Endometrial microvascular endothelial cells (primary cell): ENCODE measurements around the gene SPATS1. TPM values are rescaled to one million over a fixed set of nuclear protein-coding genes. Genes with fewer than 3 reads are reported as not detected.
"Not testable (repeated sequence)": the region's sequence is repeated elsewhere in the genome, so short reads cannot be mapped to it uniquely, and the experiment has no call there.

ENCODE experiments used
- in situ Hi-C: cut with HindIII; loops from 2 replicates; pipeline ENCODE4 v1.10.0; 2017; ENCODE audit warnings: low sequenced_read_pairs, low pct_unique_long_range_greater_than_20kb; ENCODE audit errors: inconsistent ontology term
- total RNA-seq: library from RNA; depleted of rRNA; stranded (reverse); fragments of >200 nt; gene quantifications from one replicate; pipeline ENCODE4 v1.2.3, GENCODE V29; 2015; ENCODE audit errors: inconsistent ontology term

SPATS1 gene
- total RNA-seq, 1 donor from 2014 or later = not detected

DNA sequence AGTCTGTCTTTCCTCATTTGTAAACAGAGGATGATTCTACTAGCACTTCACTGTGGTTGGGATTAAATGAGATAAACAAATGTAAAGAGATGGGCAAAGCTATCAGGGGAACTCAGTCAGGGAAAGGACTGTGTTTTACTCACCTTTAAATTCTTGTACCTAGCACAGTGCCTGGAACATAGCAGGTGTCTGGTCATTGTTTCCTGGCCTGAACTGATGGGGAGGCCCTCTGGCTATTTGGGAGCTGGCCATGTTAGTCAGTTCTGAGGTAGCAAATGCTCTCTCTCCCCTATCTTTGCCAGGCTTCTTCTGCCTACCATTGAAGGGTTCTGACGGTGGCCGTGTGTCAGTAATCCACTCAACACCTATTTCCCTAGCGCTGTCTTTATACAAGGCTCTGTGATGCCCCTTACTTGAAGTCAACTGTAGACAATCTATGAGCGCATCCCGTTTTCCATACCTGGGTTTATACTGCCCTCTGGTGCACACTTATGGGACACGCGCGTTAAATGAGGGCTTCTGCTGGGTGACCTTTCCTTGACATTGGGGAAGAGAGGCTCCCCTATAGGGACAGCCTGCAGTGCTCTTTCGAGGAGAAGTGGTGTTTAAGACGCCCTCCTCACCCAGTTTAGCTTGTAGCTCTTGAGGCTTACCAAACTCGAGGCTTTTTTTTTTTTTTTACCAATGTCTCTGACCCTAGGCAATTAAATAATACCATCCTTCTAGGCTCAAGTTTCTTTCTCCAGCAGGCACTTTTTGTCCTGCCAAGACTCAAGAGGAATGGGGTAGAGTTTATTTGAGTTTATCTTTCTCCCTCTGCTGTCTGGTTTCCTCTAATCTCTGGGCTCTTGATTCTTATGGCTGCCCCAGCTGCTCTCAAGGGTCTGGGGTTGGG, 4.0 kb upstream of the SPATS1 start:
- in situ Hi-C loops = no loop called here

DNA sequence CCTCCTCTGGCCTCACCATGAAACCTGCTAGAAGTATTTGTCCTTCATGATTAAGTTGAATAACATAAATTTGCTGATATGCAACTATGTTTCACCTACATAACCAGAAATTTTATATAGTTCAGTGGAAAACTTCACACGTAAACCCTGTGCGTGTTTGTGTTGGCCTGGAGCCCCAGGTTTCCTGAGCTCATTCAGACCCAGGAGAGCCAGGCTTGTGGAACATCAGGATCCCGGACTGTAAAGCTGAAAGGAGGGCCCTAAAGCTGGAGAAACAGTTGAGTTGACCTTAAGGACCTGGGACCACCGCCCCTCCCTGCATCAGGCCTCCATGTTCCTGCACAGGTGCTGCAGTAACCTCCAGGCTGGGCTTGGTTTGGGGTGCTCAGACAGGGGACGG, 3.1 kb upstream of the SPATS1 start:
- in situ Hi-C loops = no loop called here

DNA sequence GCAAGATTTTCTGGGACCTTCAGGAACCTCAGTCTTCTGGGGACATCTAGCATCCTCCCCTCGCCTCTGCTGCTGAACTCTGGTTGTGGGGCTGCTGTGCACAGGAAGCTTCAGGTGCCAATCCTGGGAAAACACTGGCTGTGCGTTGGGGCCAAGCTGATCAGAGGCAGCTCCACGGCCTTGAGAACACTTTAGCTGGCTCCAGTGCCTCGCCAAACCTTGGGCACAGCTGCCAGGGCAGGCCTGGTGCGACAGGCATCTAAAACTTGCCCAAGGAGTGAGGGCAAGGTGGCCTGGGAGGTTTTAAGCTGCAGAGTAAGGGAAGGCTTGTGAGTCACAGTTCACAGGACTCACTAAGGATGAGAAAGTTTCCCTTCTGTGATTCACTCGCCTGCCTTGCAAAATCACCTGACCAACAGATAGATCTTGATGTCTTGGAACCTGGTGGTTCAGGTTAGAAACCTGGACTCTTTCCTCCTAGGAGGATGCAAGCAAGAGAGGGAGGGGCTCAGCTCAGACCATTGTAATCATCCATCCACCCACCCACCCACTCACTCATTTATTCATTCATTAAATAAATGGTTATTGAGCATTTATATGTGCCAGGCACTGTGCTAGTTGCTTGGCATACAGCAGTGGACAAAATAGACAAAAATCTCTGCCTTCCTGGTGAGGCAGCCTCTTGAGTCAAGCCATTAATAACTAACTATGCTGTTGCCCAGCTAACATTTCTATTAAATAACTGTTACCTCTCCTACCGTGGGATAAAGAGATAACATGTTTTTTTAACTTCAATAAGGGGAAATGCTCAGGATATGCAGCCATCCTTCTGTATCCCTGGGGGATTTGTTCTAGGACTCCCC, 2.5 kb upstream of the SPATS1 start:
- in situ Hi-C loops = loop anchor here (10.0 kb wide), 1 partner anchor 55 kb away; no protein-coding TSS in a partner anchor

DNA sequence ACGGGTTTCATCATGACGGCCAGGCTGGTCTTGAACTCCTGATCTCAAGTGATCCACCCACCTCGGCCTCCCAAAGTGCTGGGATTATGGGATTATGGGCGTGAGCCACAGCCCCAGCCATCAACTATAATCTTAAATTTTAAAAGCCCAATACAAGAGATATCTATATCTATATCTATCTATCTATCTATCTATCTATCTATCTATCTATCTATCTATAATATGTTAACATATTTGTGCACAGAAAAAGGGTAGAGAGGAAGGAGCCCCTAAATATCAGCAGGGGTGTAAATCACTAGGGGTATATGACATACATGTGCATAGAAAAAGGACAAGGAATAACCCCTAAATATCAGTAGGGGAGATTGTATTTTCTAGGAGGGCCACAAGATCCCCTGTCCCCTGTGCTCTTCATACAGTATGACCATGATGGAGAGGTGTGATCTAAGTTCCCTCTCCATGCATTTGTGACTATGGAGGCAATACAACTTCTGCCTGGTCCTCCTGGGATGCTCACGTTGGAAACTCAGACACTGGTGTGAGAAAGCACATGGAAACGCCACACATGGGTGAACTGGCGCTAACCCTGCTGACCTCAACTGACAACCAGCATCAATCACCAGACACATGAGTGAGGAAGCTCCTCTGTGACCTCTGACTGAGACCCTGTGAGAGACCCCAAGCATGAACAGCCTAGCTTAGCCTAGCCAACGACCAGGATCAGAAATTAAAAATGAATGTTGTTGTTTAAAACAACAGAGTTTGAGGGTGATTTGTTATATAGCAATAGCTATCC, 1.2 kb upstream of the SPATS1 start:
- in situ Hi-C loops = loop anchor here (10.0 kb wide), 1 partner anchor 56 kb away; no protein-coding TSS in a partner anchor

DNA sequence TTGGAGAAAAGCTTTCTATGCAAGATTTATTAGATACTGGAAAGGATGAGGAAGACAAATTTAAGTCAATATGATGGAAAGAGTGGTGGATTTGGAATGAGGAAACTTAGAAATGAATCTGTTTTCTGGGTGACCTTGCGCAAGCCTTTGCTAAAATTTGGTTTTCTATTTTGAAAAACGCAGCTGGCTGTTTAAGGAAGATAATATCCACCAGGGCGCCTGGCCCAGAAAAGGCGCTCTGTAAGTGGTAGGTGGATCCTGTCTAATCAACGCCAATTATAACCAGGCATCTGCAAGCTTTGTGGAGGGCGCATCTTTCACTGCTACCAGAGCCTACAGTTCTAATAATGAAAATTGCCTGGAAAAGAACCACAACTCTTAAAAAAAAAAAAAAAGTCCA, 398 bp upstream of the SPATS1 start:
- in situ Hi-C loops = loop anchor here (10.0 kb wide), 1 partner anchor 57 kb away; no protein-coding TSS in a partner anchor

DNA sequence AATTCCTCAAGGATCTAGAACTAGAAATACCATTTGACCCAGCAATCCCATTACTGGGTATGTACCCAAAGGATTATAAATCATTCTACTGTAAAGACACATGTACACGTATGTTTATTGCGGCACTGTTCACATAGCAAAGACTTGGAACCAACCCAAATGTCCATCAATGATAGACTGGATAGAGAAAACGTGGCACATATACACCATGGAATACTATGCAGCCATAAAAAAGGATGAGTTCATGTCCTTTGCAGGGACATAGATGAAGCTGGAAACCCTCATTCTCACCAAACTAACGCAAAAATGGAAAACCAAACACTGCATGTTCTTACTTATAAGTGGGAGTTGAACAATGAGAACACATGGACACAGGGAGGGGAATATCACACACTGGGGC, 4.4 kb downstream of the SPATS1 start:
- in situ Hi-C loops = loop anchor here (10.0 kb wide), 1 partner anchor 62 kb away; no protein-coding TSS in a partner anchor

DNA sequence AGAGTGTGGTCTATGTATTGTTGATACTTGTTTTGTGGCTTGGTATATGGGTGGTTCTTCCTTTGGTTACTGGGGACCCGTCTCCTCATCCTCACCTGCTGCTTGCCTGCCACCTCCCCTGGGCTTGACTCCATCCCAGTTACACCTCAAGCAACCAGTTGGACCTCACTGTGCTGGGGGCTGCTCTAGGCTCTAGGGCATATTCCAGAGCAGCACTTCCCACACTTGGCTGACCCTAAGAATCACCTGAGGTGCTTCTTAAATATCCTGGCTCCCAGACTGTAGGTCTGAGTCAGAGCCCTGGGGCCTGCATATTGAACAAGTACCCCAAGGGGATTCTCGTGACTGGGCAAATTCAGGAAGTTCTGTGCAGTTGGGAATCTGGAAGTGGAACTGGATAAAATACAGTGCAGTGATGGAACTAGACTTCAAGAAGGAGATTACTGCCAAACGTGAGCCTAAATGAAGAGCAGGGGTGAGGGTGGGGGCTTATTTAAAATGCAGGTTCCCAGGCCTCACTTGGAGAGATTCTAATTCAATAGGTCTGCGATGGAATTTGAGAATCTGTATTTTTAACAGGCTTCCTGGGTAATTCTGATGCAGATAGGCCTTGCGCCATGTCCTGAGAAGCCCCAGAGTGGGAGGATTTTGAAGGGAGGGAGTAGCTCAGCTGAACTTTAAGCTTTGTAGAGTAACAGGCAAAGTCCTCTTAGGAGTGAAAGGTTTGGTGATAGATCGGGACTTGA, 7.6 kb downstream of the SPATS1 start:
- in situ Hi-C loops = loop anchor here (10.0 kb wide), 1 partner anchor 65 kb away; no protein-coding TSS in a partner anchor

DNA sequence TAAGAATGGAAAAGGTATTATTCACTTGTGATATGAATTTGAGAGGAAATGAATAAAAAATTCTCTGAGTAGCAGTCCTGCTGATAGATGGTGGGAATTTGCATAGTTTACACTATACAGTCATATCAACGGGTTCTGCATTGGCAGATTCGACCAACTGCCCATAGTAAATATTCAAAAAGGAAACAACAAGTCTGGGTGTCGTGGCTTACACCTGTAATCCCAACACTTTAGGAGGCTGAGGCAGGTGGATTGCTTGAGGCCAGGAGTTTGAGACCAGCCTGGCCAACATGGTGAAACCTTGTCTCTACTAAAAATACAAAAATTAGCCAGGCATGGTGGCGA, 8.2 kb downstream of the SPATS1 start:
- in situ Hi-C loops = not testable (repeated sequence)

DNA sequence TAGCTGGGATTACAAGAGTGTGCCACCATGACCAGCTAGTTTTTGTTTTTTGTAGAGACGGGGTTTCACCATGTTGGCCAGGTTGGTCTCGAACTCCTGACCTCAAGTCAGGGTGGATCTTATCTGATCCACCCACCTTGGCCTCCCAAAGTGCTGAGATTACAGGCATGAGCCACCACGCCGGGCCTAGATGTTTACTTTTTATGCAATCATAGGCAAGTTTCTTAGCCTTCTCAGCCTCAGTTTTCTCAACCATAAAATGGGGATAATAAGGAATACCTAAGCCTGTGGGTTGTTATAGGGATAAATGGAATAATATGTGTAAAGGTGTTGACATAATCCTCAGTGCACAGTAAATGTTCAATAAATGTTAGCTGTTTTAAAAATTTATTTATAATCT, 9.8 kb downstream of the SPATS1 start:
- in situ Hi-C loops = no loop called here

DNA sequence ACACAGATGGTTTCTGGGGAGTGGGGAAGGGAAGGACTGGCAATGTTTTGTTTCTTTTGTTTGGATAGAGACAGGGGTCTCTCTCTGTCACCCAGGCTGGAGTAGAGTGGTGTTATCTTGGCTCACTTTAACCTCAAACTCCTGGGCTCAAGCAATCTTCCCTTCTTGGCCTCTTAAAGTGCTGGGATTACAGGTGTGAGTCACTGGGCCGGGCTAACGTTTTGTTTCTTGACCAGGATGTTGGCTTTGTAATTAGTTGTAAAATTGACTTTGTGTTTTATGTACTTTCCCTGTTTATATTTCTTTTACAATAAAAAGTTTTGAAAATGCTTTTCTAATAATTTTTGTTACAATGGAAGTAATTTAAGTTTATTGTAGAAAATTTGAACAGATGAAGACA, 10.9 kb downstream of the SPATS1 start:
- in situ Hi-C loops = no loop called here

DNA sequence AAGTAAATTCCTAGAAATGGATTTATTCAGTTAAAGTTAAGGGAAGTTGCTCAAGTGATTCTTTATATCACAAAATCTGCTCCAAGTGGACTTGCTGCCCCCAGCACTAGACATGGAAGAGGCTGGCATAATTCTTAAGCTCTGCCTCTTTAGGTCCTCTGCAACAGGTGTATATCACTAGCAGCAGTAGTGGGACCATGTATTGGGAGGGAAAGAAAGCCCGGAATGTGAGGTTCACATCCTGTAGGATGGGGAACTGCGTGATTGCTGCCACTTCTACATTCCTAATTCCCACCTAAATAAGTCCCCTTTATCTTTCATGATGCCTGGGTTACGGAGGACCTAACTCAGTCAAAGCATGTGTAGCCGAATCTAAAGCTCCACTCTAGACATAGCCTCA, 13.2 kb downstream of the SPATS1 start:
- in situ Hi-C loops = no loop called here

DNA sequence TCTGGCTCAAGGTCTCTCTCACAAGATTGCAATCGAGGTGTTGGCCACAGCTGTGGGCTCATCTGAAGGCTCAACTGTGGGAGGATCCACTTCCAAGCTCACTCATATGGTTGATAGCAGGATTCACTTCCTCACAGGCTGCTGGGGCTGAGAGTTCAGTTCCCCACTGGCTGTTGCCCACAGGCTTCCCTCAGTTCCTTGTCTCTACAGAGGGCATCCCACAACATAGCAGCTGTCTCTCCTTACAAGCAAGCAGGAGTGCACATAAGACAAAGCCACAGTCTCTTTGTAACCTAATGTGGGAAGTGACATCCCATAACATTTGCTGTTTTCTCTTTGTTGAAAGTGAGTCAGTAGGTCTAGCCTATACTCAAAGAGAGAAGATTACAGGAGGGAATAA, 14.0 kb downstream of the SPATS1 start:
- in situ Hi-C loops = no loop called here

DNA sequence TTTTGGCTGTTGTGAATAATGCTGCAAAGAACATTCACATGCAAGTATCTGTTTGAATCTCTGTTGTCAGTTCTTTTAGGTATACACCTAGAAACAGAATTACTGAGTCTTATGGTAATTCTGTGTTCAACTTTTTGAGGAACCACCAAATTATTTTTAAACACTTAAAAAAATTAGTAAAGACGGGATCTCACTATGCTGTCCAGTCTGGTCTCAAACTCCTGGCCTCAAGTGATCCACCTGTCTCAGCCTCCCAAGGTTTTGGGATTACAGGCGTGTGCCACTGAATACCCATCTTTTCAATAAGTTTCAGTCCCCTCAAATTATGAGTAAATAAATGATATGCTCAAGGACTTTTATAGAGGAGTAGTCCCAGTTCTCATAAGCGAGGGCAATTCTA, 17.5 kb downstream of the SPATS1 start:
- in situ Hi-C loops = no loop called here

DNA sequence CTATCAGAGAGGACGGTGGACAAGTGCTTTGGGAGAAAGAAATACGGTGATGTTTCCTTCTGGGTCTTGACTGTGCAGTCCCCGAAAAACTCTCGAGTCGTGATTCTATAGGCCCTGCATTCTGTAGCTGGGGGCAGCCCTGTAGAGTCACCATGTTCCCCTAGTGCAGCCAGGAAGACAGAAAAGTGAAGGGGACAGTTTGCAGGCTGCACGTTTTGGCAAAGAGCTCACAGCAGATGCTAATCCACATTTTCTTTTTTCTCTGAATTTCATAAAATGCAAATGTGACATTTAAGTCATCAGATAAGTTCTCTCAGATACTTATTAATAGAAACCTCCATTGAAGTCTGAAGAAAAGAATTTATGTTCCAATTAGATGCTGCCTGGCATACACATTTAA, 19.5 kb downstream of the SPATS1 start:
- in situ Hi-C loops = no loop called here

DNA sequence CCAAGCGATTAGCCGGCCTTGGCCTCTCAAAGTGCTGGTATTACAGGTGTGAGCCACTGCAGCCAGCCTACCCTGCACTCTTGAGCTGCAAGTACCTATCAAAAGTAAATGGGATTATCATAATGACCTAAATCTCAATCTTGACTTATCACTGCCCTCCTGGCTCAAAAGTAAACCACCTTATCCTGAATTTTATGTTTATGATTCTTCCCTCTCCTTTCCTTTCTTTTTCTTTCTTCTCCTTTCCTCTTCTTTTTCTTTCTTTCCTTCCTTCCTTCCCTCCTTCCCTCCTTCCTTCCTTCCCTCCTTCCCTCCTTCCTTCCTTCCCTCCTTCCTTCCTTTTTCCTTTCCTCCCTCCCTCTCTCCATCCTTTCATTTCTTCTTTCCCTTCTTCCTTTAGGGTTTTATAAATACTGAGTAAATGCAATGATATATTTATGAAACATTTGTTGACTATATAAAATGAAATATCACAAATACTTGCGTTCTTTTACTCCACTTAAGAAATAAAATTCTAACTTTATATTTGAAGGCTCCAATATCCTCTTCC, 21.0 kb downstream of the SPATS1 start:
- in situ Hi-C loops = no loop called here

DNA sequence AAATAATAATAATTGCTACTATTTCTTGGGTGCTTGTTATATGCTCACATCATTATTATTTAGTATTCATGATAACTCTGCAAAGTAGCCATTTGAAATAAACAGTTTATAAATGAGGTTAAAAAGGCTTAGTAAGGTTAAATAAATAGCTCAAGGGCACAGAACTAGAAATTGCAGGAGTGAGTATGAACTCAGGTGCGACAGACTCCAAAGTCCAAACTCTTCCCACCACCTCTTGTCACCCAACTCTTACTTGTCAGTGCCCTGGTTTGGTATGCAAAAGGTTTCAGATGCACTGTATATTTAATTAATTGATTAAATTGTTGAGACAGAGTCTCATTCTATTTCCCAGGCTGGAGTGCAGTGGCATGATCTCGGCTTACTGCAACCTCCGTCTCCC, 24.3 kb downstream of the SPATS1 start:
- in situ Hi-C loops = no loop called here

DNA sequence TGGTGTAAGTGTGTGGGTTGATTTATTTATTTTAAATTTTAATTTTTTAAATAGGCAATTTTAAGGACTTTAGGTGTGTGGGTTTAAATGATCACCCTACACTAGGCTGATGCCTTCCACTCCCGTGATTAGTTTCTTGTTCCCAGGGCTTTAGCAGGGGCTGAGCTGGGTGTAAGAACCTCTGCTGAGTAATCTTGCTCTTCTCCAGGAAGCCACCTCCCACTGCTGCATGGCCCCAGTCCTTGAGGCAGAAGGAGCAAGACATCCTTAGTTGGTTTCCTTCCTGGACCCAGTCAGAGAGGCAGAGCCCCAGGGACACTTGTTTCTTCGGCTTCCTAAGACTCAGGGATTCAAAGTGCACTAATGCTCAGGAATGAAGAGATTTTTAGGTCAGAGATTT, 25.2 kb downstream of the SPATS1 start:
- in situ Hi-C loops = no loop called here

DNA sequence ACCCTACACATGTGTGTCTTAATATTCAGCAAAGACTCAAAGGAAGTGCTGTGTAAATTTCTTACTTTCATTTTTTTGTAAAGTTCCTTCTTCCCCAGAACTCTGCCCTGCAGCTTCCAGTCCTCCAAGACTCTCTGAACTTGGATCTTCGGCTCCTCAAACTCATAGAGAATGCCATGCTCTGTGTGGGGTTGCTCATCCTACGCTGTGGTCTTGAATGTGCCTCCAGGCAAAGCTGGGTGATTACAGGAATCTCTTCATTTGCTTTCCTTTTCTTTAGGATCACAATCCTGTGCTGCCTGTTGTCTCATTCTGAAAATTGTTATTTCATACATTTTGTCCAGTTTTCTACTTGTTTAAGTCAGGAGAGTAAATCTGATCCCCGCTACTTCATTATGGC, 30.6 kb downstream of the SPATS1 start:
- in situ Hi-C loops = no loop called here
